ENCODE results near the gene EXTL1.

Gene EXTL1

DNA sequence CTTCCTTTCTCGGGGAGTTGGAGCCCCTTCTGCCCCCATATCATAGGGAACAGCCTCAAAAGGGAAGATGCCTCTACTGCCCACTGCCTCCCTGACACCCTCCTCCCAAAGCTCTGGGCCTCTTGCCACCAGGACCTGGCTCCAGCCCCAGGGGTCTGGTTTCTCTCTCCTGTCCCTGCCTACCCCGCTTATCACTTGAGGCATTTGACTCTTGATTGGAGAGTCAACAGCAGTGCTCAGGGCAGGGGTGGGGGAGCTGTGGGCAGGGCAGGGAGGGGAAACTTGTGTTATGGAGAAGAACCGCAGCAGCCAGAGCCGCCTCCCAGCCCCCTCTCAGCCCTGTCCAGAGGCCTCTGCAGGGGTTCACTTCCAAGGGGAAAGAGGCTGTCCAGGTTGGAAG is 45.3 kb downstream of the EXTL1 start:
- Histone ChIP-seq H3K4me2 (no peak overlapping the region), H3K27me3 (no peaks in the 10 kb centered on the region), H3K27ac (no peak overlapping the region), H3K36me3 (no peaks in the 10 kb centered on the region), H3K9ac (no peak overlapping the region), H3K4me3 (no peak overlapping the region), H3K9me3 (replicated peaks in 1 of 11) (no peaks in the 10 kb centered on the region), H3K4me1 (no peaks in the 10 kb centered on the region), H4K20me1 (no peaks in the 10 kb centered on the region)
- no peak for TF ChIP-seq Cebpa-rat (IDR thresholded peaks at IDR 0.05)

GRCh38 chr1:26067432-26067911 is 45.9 kb downstream of the EXTL1 start, which contains the start of gene TRIM63:
Gene TRIM63, minus strand, starts transcription at chr1:26067630. Its CDS starts 136 bp downstream, at chr1:26067494.
- no peak within 1 kb of the TSS for H3K9ac ChIP-seq
- no peaks in the 10 kb centered on the region for H3K9me3 ChIP-seq (replicated peaks in 1 of 11)
- no peaks in the 10 kb centered on the region for H3K36me3 ChIP-seq
- no peak within 1 kb of the TSS for H3K4me3 ChIP-seq
- H3K27me3 ChIP-seq: no peaks in the 10 kb centered on the region
- no peaks in the 10 kb centered on the region for H3K4me1 ChIP-seq
- no peak within 1 kb of the TSS for H3K4me2 ChIP-seq
- H4K20me1 ChIP-seq: no peaks in the 10 kb centered on the region
- H3K27ac ChIP-seq: no peak within 1 kb of the TSS
- no peak for TF ChIP-seq Cebpa-rat (IDR thresholded peaks at IDR 0.05)

GRCh38 chr1:26069941-26070295 is 48.3 kb downstream of the EXTL1 start:
- Histone ChIP-seq H3K9ac (no peak overlapping the region), H3K4me2 (no peak overlapping the region), H3K36me3 (no peaks in the 10 kb centered on the region), H3K27me3 (no peaks in the 10 kb centered on the region), H4K20me1 (no peaks in the 10 kb centered on the region), H3K27ac (no peak overlapping the region), H3K4me1 (0 out of 20 replicates have a peak, but pooled peaks cover 0 to 2% (median 0%) of the 10 kb centered on the region in 10 experiments), H3K4me3 (no peak overlapping the region), H3K9me3 (replicated peaks in 1 of 11) (no peaks in the 10 kb centered on the region)
- TF ChIP-seq Cebpa-rat (IDR thresholded peaks at IDR 0.05): no peak

DNA sequence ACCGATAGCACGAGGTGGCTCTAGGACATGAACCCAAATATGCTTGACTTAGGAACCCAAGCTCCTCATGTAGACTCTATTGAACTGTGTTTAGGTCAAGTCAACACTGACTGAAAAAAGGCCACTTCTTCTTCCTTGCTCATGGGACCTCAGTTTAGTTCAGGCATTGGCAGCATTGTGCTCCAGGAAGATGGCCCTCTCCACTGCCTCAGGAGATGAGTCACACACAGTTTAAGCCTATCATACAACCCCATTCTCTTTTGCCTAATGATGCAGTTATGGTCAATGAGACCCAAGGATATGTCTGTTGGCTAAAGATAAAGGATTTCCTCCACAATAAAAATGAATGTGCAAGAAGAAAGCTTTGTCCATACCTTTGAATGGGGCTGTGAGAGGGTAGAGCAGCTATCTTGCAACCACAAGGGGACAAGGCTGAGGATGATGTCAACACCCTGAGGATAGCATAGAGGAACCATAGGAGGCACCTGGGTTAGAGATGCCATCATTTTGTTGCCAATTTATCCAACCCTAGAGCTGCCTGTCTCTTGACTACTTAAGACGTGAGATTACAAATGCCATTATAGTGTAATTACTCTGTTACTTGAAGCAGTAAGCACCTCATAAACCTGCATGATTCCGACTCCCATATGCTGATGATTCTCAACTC is 48.9 kb downstream of the EXTL1 start:
- Histone ChIP-seq H3K36me3 (no peaks in the 10 kb centered on the region), H3K4me1 (peaks cover 0 to 7% (median 1%) of the 10 kb centered on the region in 10 experiments; a peak in 12 of 20 replicates), H3K9me3 (replicated peaks in 1 of 11) (no peaks in the 10 kb centered on the region), H3K27me3 (no peaks in the 10 kb centered on the region), H3K4me2 (no peak overlapping the region), H4K20me1 (no peaks in the 10 kb centered on the region), H3K9ac (no peak overlapping the region), H3K27ac (no peak overlapping the region), H3K4me3 (no peak overlapping the region)
- no peak for TF ChIP-seq Cebpa-rat (IDR thresholded peaks at IDR 0.05)

- Histone ChIP-seq H3K27ac (no peak overlapping the region), H3K9ac (no peak overlapping the region), H3K4me2 (no peak overlapping the region), H3K9me3 (replicated peaks in 1 of 11) (no peaks in the 10 kb centered on the region), H3K27me3 (no peaks in the 10 kb centered on the region), H4K20me1 (no peaks in the 10 kb centered on the region), H3K4me3 (no peak overlapping the region), H3K4me1 (peaks cover 0 to 12% (median 6%) of the 10 kb centered on the region in 10 experiments; a peak in 16 of 20 replicates), H3K36me3 (no peaks in the 10 kb centered on the region)
- no peak for TF ChIP-seq Cebpa-rat (IDR thresholded peaks at IDR 0.05)
Observed at GRCh38 chr1:26070963-26071342, 49.4 kb downstream of the EXTL1 start.

DNA sequence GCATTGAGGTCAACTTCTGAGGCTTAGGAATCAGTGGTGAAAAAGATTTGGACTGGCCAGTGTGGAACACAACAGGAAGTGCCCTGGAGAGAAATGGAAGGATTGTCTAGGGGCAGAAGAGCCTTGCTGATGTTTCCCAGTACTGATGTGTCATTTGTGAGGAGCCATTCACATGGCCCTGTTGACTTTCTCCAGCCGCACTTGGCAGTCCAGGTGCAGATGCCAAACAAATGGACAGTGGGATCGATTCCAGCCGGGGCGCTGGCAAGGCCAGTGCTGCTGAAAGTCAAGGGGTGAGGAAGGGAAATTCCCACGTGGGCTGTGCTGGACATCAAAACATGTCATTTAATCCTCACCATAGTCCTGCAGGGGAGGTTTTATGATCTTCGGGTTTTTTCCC is 50.7 kb downstream of the EXTL1 start:
- no peaks in the 10 kb centered on the region for H3K9me3 ChIP-seq (replicated peaks in 1 of 11)
- no peak overlapping the region for H3K4me3 ChIP-seq
- H3K4me1 ChIP-seq: peaks cover 0 to 13% (median 8%) of the 10 kb centered on the region in 10 experiments; a peak in 16 of 20 replicates
- H4K20me1 ChIP-seq: no peaks in the 10 kb centered on the region
- no peaks in the 10 kb centered on the region for H3K27me3 ChIP-seq
- H3K36me3 ChIP-seq: no peaks in the 10 kb centered on the region
- H3K27ac ChIP-seq: no peak overlapping the region
- no peak overlapping the region for H3K4me2 ChIP-seq
- no peak overlapping the region for H3K9ac ChIP-seq
- TF ChIP-seq Cebpa-rat (IDR thresholded peaks at IDR 0.05): no peak

- H3K4me2 ChIP-seq: peak overlapping the region; percentile 1 to 54 (median 40); a peak in 16 of 22 replicates
Observed at GRCh38 chr1:26075421-26076144, 54.0 kb downstream of the EXTL1 start.

GRCh38 chr1:26077524-26077923 is 55.9 kb downstream of the EXTL1 start:
- Histone ChIP-seq H3K9me3 (replicated peaks in 1 of 11) (no peaks in the 10 kb centered on the region), H3K9ac (no peak overlapping the region), H4K20me1 (no peaks in the 10 kb centered on the region), H3K36me3 (no peaks in the 10 kb centered on the region), H3K27me3 (no peaks in the 10 kb centered on the region), H3K27ac (no peak overlapping the region), H3K4me1 (peaks cover 29 to 54% (median 42%) of the 10 kb centered on the region in 10 experiments), H3K4me2 (no peak overlapping the region), H3K4me3 (no peak overlapping the region)
- no peak for TF ChIP-seq Cebpa-rat (IDR thresholded peaks at IDR 0.05)

More at GRCh38 chr1:26075421-26076144, 54.0 kb downstream of the EXTL1 start:
- Histone ChIP-seq H3K4me1 (peaks cover 21 to 38% (median 29%) of the 10 kb centered on the region in 10 experiments), H3K4me3 (no peak overlapping the region), H3K27ac (no peak overlapping the region), H3K27me3 (no peaks in the 10 kb centered on the region), H3K36me3 (no peaks in the 10 kb centered on the region), H3K9me3 (replicated peaks in 1 of 11) (no peaks in the 10 kb centered on the region), H4K20me1 (no peaks in the 10 kb centered on the region), H3K9ac (no peak overlapping the region)
- no peak for TF ChIP-seq Cebpa-rat (IDR thresholded peaks at IDR 0.05)

GRCh38 chr1:26078286-26079177 is 57.0 kb downstream of the EXTL1 start:
- no peaks in the 10 kb centered on the region for H4K20me1 ChIP-seq
- peaks cover 29 to 54% (median 45%) of the 10 kb centered on the region in 10 experiments for H3K4me1 ChIP-seq
- H3K27ac ChIP-seq: peak overlapping the region in 7 of 11 experiments; percentile 46 to 75 (median 60); a peak in 12 of 22 replicates
- H3K9me3 ChIP-seq (replicated peaks in 1 of 11): no peaks in the 10 kb centered on the region
- H3K9ac ChIP-seq: peak overlapping the region in 6 of 11 experiments; percentile 32 to 68 (median 52); a peak in 10 of 22 replicates
- no peaks in the 10 kb centered on the region for H3K36me3 ChIP-seq
- peak overlapping the region in 9 of 11 experiments; percentile 44 to 86 (median 66); a peak in 17 of 22 replicates for H3K4me2 ChIP-seq
- TF ChIP-seq Cebpa-rat (IDR thresholded peaks at IDR 0.05): no peak
- no peaks in the 10 kb centered on the region for H3K27me3 ChIP-seq
- H3K4me3 ChIP-seq: no peak overlapping the region
